ENCODE measurements around the gene SLC34A1.

DNA sequence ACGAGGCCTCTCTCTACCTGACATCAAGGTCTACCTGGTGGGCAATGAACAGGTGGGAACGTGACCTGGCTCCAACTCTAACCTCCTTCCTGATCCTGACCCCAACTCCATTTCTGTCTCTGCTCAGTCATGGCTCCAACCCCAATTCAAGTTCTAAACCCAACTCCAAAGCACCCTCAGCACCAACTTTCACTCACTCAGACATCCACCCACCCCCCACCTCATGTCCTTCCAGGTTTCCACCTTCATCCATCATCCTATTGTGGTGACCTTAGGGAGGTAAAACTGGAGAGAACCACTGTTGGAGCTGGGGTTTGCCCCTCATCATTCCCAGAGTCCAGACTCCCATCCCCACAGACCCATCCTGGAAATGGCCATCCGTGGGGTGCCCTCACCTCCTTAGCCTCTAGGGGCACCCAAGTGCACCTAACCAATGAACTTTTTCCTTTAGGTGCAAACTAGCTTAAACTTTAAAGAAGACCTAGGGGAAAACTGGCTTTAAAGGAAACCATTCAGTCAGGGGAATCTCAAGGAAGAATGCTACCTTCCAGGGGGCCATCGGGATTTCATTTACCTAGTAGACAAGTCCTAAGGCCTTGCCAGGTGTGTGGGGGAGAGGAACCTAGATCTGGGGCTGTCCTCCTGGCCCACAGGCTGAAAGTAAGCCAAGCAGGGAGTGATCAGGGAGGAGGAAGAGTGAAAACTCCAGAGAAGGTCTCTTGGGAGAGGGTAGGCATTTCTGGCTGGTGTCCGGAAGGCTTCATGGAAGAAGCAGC is 15.2 kb upstream of the SLC34A1 start:
- TF ChIP-seq, protein P1, sequence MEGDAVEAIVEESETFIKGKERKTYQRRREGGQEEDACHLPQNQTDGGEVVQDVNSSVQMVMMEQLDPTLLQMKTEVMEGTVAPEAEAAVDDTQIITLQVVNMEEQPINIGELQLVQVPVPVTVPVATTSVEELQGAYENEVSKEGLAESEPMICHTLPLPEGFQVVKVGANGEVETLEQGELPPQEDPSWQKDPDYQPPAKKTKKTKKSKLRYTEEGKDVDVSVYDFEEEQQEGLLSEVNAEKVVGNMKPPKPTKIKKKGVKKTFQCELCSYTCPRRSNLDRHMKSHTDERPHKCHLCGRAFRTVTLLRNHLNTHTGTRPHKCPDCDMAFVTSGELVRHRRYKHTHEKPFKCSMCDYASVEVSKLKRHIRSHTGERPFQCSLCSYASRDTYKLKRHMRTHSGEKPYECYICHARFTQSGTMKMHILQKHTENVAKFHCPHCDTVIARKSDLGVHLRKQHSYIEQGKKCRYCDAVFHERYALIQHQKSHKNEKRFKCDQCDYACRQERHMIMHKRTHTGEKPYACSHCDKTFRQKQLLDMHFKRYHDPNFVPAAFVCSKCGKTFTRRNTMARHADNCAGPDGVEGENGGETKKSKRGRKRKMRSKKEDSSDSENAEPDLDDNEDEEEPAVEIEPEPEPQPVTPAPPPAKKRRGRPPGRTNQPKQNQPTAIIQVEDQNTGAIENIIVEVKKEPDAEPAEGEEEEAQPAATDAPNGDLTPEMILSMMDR (IDR thresholded peaks at IDR 0.05; ENCODE audit: low read length): peak; percentile 87
- no peak for TF ChIP-seq EZH2 (optimal IDR thresholded peaks at IDR 0.05; ENCODE audit: low read depth, low read length)

Measured in MM.1S (cell line).